Neural progenitor cell (in vitro differentiated cells): ENCODE data around the gene ERMARD.

ENCODE experiments used
- EZH2 ChIP-seq: fragments of 200-600 bp; sonication (generic); IDR thresholded peaks from 2 replicates; pipeline ENCODE4 v1.6.1; 2017; ENCODE audit warnings: antibody characterized with exemption, mild to moderate bottlenecking, moderate library complexity
- EZH2phosphoT487 ChIP-seq: fragments of 200-600 bp; sonication (generic); IDR thresholded peaks from 2 replicates; pipeline ENCODE4 v1.6.1; 2017; ENCODE audit warnings: antibody characterized with exemption
- TF ChIP-seq, protein P1 (sequence below): fragments of 200-600 bp; sonication (generic); IDR thresholded peaks from 2 replicates; pipeline ENCODE4 v1.5.1; 2017; ENCODE audit warnings: antibody characterized with exemption, mild to moderate bottlenecking

DNA sequence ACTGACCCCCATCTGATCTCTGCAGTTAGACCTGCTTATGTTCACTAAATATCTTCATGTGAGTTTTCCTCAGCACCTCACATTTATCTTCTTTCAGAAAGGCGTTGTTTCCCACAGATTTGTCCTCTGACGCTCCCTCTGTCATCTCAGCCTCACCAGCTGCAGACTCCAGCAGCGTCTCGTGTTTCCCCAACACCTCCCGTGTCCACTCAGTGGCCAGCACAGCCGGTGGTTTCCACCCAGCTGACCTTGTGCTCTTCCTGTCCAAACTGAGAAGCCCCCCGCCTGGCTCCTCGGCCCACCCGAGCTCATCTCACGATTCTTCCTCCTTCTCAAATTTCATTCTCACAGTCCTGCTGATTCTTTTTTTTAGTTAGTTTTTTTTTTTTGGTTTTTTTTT lies 12.5 kb downstream of the ERMARD start:
- TF ChIP-seq, protein P1, sequence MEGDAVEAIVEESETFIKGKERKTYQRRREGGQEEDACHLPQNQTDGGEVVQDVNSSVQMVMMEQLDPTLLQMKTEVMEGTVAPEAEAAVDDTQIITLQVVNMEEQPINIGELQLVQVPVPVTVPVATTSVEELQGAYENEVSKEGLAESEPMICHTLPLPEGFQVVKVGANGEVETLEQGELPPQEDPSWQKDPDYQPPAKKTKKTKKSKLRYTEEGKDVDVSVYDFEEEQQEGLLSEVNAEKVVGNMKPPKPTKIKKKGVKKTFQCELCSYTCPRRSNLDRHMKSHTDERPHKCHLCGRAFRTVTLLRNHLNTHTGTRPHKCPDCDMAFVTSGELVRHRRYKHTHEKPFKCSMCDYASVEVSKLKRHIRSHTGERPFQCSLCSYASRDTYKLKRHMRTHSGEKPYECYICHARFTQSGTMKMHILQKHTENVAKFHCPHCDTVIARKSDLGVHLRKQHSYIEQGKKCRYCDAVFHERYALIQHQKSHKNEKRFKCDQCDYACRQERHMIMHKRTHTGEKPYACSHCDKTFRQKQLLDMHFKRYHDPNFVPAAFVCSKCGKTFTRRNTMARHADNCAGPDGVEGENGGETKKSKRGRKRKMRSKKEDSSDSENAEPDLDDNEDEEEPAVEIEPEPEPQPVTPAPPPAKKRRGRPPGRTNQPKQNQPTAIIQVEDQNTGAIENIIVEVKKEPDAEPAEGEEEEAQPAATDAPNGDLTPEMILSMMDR: no peak
- no peak for TF ChIP-seq EZH2phosphoT487
- no peak for TF ChIP-seq EZH2
